Mesodermal cell (in vitro differentiated cells): ENCODE results near the gene ZBTB1.

Source experiments
- H3K27ac ChIP-seq: 2 replicates; pipeline ENCODE4 v1.7.0; 2013; ENCODE audit warnings: mild to moderate bottlenecking, low read depth, low read length, moderate library complexity; ENCODE audit not compliant: severe bottlenecking
- H3K36me3 ChIP-seq: 2 replicates; pipeline ENCODE4 v1.7.1; 2013; ENCODE audit warnings: mild to moderate bottlenecking, low read length, moderate library complexity; ENCODE audit not compliant: control insufficient read depth, insufficient read depth
- H3K4me1 ChIP-seq: one replicate; pipeline ENCODE4 v1.7.1; 2013; ENCODE audit warnings: mild to moderate bottlenecking, low read length; ENCODE audit not compliant: insufficient read depth, control insufficient read depth, poor library complexity, severe bottlenecking
- H3K4me3 ChIP-seq: 2 replicates; pipeline ENCODE4 v1.7.0; 2013; ENCODE audit warnings: low read length, control low read depth, mild to moderate bottlenecking; ENCODE audit not compliant: insufficient read depth, poor library complexity, severe bottlenecking; ENCODE audit errors: extremely low read depth
- H3K9me3 ChIP-seq: 2 replicates; pipeline ENCODE4 v1.7.1; 2013; ENCODE audit warnings: mild to moderate bottlenecking, low read length, moderate library complexity; ENCODE audit not compliant: control insufficient read depth
- WGBS, 2 experiments: methylation state at CpG; one replicate each; pipeline ENCODE4 v1.1.5; 2013; ENCODE audit warnings: missing lambda C conversion rate in 2 of 2; ENCODE audit not compliant: insufficient coverage in 2 of 2; 5-methylcytosine and 5-hydroxymethylcytosine counted together

The ZBTB1 gene

GRCh38 chr14:64467566-64467965 is 37.0 kb upstream of the ZBTB1 start:
- H3K27ac ChIP-seq: no peak overlapping the region

GRCh38 chr14:64468451-64468850 is 36.1 kb upstream of the ZBTB1 start:
- no peaks in the 10 kb centered on the region for H3K9me3 ChIP-seq
- H3K36me3 ChIP-seq: no peaks in the 10 kb centered on the region
- no peak overlapping the region for H3K4me3 ChIP-seq
- WGBS, 2 experiments: 75 to 80% methylated on average over 3 of the region's 3 CpGs
- peaks cover 3% of the 10 kb centered on the region for H3K4me1 ChIP-seq
- no peak overlapping the region for H3K27ac ChIP-seq

More at GRCh38 chr14:64467566-64467965, 37.0 kb upstream of the ZBTB1 start:
- Histone ChIP-seq H3K4me3 (no peak overlapping the region), H3K36me3 (peaks cover 3% of the 10 kb centered on the region), H3K9me3 (no peaks in the 10 kb centered on the region), H3K4me1 (peaks cover 3% of the 10 kb centered on the region)

GRCh38 chr14:64474041-64474440 is 30.5 kb upstream of the ZBTB1 start:
- no peak overlapping the region for H3K4me3 ChIP-seq
- H3K27ac ChIP-seq: no peak overlapping the region
- H3K4me1 ChIP-seq: no peaks in the 10 kb centered on the region
- no peaks in the 10 kb centered on the region for H3K9me3 ChIP-seq
- H3K36me3 ChIP-seq: no peaks in the 10 kb centered on the region
- WGBS, 2 experiments: 93 to 100% methylated on average over 1 to 2 of the region's 2 CpGs

GRCh38 chr14:64474698-64475097 is 29.9 kb upstream of the ZBTB1 start:
- H3K27ac ChIP-seq: no peak overlapping the region
- H3K36me3 ChIP-seq: no peaks in the 10 kb centered on the region
- no peak overlapping the region for H3K4me3 ChIP-seq
- WGBS, 2 experiments: 100% methylated on average over 1 to 2 of the region's 4 CpGs
- H3K9me3 ChIP-seq: no peaks in the 10 kb centered on the region
- no peaks in the 10 kb centered on the region for H3K4me1 ChIP-seq

GRCh38 chr14:64475585-64476273 is 28.8 kb upstream of the ZBTB1 start:
- no peak overlapping the region for H3K4me3 ChIP-seq
- H3K4me1 ChIP-seq: no peaks in the 10 kb centered on the region
- no peak overlapping the region for H3K27ac ChIP-seq
- no peaks in the 10 kb centered on the region for H3K9me3 ChIP-seq
- no peaks in the 10 kb centered on the region for H3K36me3 ChIP-seq
- WGBS, 2 experiments: 94 to 95% methylated on average over 2 to 4 of the region's 8 CpGs

- Histone ChIP-seq H3K9me3 (no peaks in the 10 kb centered on the region), H3K4me3 (no peak overlapping the region), H3K27ac (no peak overlapping the region), H3K4me1 (no peaks in the 10 kb centered on the region), H3K36me3 (no peaks in the 10 kb centered on the region)
- WGBS, 2 experiments: 86 to 89% methylated on average over 6 to 7 of the region's 8 CpGs
These were observed 28.1 kb upstream of the ZBTB1 start for GRCh38 chr14:64476438-64476837.

GRCh38 chr14:64478634-64479250 is 25.8 kb upstream of the ZBTB1 start:
- Histone ChIP-seq H3K4me1 (no peaks in the 10 kb centered on the region), H3K4me3 (no peak overlapping the region), H3K27ac (no peak overlapping the region), H3K36me3 (no peaks in the 10 kb centered on the region), H3K9me3 (no peaks in the 10 kb centered on the region)

- Histone ChIP-seq H3K9me3 (no peaks in the 10 kb centered on the region), H3K27ac (no peak overlapping the region), H3K4me1 (no peaks in the 10 kb centered on the region), H3K4me3 (no peak overlapping the region), H3K36me3 (peaks cover 56% of the 10 kb centered on the region)
- 96 to 100% methylated on average over 3 to 4 of the region's 5 CpGs for WGBS, 2 experiments
These were observed 15.9 kb upstream of the ZBTB1 start for GRCh38 chr14:64488590-64489099.

- WGBS, 2 experiments: 50 to 100% methylated on average over 1 to 2 of the region's 2 CpGs
- Histone ChIP-seq H3K9me3 (no peaks in the 10 kb centered on the region), H3K4me1 (no peaks in the 10 kb centered on the region), H3K27ac (no peak overlapping the region), H3K4me3 (no peak overlapping the region), H3K36me3 (peaks cover 47% of the 10 kb centered on the region)
These were observed 12.9 kb upstream of the ZBTB1 start for GRCh38 chr14:64491637-64492036.

GRCh38 chr14:64493455-64493854 is 11.1 kb upstream of the ZBTB1 start:
- H3K36me3 ChIP-seq: peaks cover 37% of the 10 kb centered on the region
- no peaks in the 10 kb centered on the region for H3K9me3 ChIP-seq
- no peaks in the 10 kb centered on the region for H3K4me1 ChIP-seq
- 80% methylated on average over 2 of the region's 3 CpGs; no CpG with 5 or more reads in 1 of the 2 experiments for WGBS, 2 experiments
- no peak overlapping the region for H3K27ac ChIP-seq
- no peak overlapping the region for H3K4me3 ChIP-seq

GRCh38 chr14:64495252-64495651 is 9.3 kb upstream of the ZBTB1 start:
- Histone ChIP-seq H3K27ac (no peak overlapping the region), H3K4me3 (no peak overlapping the region)

More at GRCh38 chr14:64495252-64495651, 9.3 kb upstream of the ZBTB1 start:
- Histone ChIP-seq H3K4me1 (no peaks in the 10 kb centered on the region), H3K36me3 (peaks cover 36% of the 10 kb centered on the region), H3K9me3 (no peaks in the 10 kb centered on the region)
